HG03558 (cell line): ENCODE data around the gene ZNF827.

Experiments used
- ATAC-seq: cut with Tn5 transposase; IDR thresholded peaks from one replicate; pipeline ENCODE4 v1.9.1; 2021; ENCODE audit warnings: moderate number of reproducible peaks; ENCODE audit not compliant: unreplicated experiment; ENCODE audit errors: extremely low read depth

Gene ZNF827

GRCh38 chr4:145808021-145808650 is 130.5 kb downstream of the ZNF827 start:
- peak; percentile 62 for ATAC-seq

GRCh38 chr4:145805490-145805889 is 133.1 kb downstream of the ZNF827 start:
- ATAC-seq: no peak

- ATAC-seq: no peak
These were observed 134.5 kb downstream of the ZNF827 start for GRCh38 chr4:145804116-145804515.

- no peak for ATAC-seq
These were observed 139.4 kb downstream of the ZNF827 start for GRCh38 chr4:145799223-145799622.

- no peak for ATAC-seq
These were observed 141.3 kb downstream of the ZNF827 start for GRCh38 chr4:145797278-145797677.

GRCh38 chr4:145796346-145796745 is 142.3 kb downstream of the ZNF827 start:
- ATAC-seq: no peak

GRCh38 chr4:145795521-145795920 is 143.1 kb downstream of the ZNF827 start:
- no peak for ATAC-seq

GRCh38 chr4:145792429-145792828 is 146.2 kb downstream of the ZNF827 start:
- ATAC-seq: no peak

GRCh38 chr4:145791988-145792387 is 146.6 kb downstream of the ZNF827 start:
- no peak for ATAC-seq

GRCh38 chr4:145788755-145789154 is 149.9 kb downstream of the ZNF827 start:
- ATAC-seq: no peak

- no peak for ATAC-seq
These were observed 151.8 kb downstream of the ZNF827 start for GRCh38 chr4:145786830-145787229.

- ATAC-seq: no peak
These were observed 152.4 kb downstream of the ZNF827 start for GRCh38 chr4:145786261-145786660.

GRCh38 chr4:145785391-145786008 is 153.1 kb downstream of the ZNF827 start:
- no peak for ATAC-seq

GRCh38 chr4:145784036-145784435 is 154.6 kb downstream of the ZNF827 start:
- no peak for ATAC-seq

- ATAC-seq: no peak
These were observed 155.9 kb downstream of the ZNF827 start for GRCh38 chr4:145782756-145783155.

- ATAC-seq: no peak
These were observed 157.3 kb downstream of the ZNF827 start for GRCh38 chr4:145781351-145781750.

GRCh38 chr4:145779319-145779801 is 159.3 kb downstream of the ZNF827 start:
- no peak for ATAC-seq

GRCh38 chr4:145776208-145776607 is 162.4 kb downstream of the ZNF827 start:
- ATAC-seq: no peak

GRCh38 chr4:145775406-145775805 is 163.2 kb downstream of the ZNF827 start:
- no peak for ATAC-seq

- no peak for ATAC-seq
These were observed 164.2 kb downstream of the ZNF827 start for GRCh38 chr4:145774473-145774872.

- ATAC-seq: peak; percentile 98
These were observed 164.9 kb downstream of the ZNF827 start for GRCh38 chr4:145773581-145774234.
